Measurements from ENCODE around the gene FAM83D. TPM values are rescaled to one million over a fixed set of nuclear protein-coding genes. Genes with fewer than 3 reads are reported as not detected.

The FAM83D gene
- total and polyA plus RNA-seq, 2 of the 8 experiments (the other 6 are each of a cell fraction or from before 2014, with no cell fraction given), result 60.9 to 62.6 TPM

DNA sequence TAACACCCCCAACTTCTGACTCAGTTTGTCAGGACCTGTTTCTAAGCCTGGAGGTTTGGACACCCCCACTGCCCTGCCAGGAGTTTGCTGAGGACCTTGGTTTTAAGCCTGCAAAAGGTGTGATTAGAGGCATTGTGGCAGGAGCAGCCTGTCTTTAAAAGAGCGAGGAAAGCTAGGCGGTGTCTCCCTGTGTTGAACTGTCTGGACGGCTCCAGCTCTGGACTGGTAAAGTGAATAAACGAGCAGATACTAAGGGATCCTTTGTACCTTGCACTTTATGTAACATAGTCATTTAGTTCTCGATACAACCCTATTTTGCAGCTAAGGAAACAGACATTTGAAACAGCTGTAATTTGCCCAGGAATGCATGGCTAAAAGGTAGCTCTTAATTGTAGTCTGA, 14.4 kb downstream of the FAM83D start:
- H3K27me3 ChIP-seq (replicated peaks in 1 of 4; ENCODE audit: control insufficient read depth in 3 of 4, extremely low read depth in 1 of 4, insufficient read depth in 3 of 4, low read length in 3 of 4), result no peaks in the 10 kb centered on the region
- H3K79me1 ChIP-seq (ENCODE audit: low read depth, low read length), result peaks cover 36% of the 10 kb centered on the region
- ChIA-PET POLR2A (ENCODE audit: partially characterized antibody) (interaction anchor here (0.8 to 7.9 kb wide), 3 partner anchors 9 to 21 kb away, joined by 3 to 57 read pairs (median 6); partner anchors contain the start of genes DHX35 and FAM83D), CTCF (ENCODE audit: partially characterized antibody) (interaction anchor here (0.6 to 2.5 kb wide), 5 partner anchors 12 to 108 kb away, joined by 3 to 10 read pairs (median 5); partner anchors contain the start of gene FAM83D)
- no peak overlapping the region for H3K14ac ChIP-seq (ENCODE audit: insufficient read length)
- TF ChIP-seq, protein P1, sequence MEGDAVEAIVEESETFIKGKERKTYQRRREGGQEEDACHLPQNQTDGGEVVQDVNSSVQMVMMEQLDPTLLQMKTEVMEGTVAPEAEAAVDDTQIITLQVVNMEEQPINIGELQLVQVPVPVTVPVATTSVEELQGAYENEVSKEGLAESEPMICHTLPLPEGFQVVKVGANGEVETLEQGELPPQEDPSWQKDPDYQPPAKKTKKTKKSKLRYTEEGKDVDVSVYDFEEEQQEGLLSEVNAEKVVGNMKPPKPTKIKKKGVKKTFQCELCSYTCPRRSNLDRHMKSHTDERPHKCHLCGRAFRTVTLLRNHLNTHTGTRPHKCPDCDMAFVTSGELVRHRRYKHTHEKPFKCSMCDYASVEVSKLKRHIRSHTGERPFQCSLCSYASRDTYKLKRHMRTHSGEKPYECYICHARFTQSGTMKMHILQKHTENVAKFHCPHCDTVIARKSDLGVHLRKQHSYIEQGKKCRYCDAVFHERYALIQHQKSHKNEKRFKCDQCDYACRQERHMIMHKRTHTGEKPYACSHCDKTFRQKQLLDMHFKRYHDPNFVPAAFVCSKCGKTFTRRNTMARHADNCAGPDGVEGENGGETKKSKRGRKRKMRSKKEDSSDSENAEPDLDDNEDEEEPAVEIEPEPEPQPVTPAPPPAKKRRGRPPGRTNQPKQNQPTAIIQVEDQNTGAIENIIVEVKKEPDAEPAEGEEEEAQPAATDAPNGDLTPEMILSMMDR (IDR thresholded peaks at IDR 0.05; ENCODE audit: control extremely low read depth in 1 of 3, insufficient read depth in 1 of 3, low read depth in 1 of 3, low read length in 3 of 3), result no peak
- no peak for TF ChIP-seq EZH2 (IDR thresholded peaks at IDR 0.05; ENCODE audit: low read depth, low read length, severe bottlenecking)
- TF ChIP-seq SAP30 (IDR thresholded peaks at IDR 0.05; ENCODE audit: insufficient read depth, insufficient replicate concordance, low read length), result no peak
- TF ChIP-seq KDM1A (IDR thresholded peaks at IDR 0.05; ENCODE audit: borderline replicate concordance, low read length), result no peak
- no peak for TF ChIP-seq RNF2 (IDR thresholded peaks at IDR 0.05; ENCODE audit: borderline replicate concordance, low read depth, low read length, missing control alignments, poor library complexity, severe bottlenecking)
- no peak for TF ChIP-seq BACH1 (IDR thresholded peaks at IDR 0.05; ENCODE audit: low read length)
- no peak for TF ChIP-seq EGR1 (IDR thresholded peaks at IDR 0.05; ENCODE audit: borderline replicate concordance, low read depth, low read length)
- no peak for TF ChIP-seq CTBP2 (IDR thresholded peaks at IDR 0.05; ENCODE audit: borderline replicate concordance, insufficient read depth, insufficient read length, low read length)
- TF ChIP-seq SP1 (IDR thresholded peaks at IDR 0.05; ENCODE audit: low read depth, low read length), result no peak
- no peak for TF ChIP-seq CREB1 (IDR thresholded peaks at IDR 0.05)
- peaks cover 15 to 33% of the 10 kb centered on the region in 2 experiments for H4K20me1 ChIP-seq (replicated peaks in 1 of 2; ENCODE audit: control insufficient read depth in 1 of 2, insufficient read depth in 2 of 2, low read length in 2 of 2)
- H3K79me2 ChIP-seq (ENCODE audit: control insufficient read depth in 1 of 2, insufficient read depth in 2 of 2, low read length in 2 of 2), result peaks cover 15 to 59% of the 10 kb centered on the region in 2 experiments
- 98% methylated on average over 5 of the region's 5 CpGs; no CpG with 5 or more reads in 1 of the 2 experiments for WGBS, 2 experiments (ENCODE audit: extremely low coverage in 1 of 2, insufficient coverage in 1 of 2, insufficient read length in 1 of 2, insufficient replicate concordance in 2 of 2, low coverage in 1 of 2, low lambda C conversion rate in 2 of 2, missing lambda C conversion rate in 1 of 2)
- H3K27ac ChIP-seq (ENCODE audit: low read depth, low read length), result no peak overlapping the region
- no peak overlapping the region for H2BK12ac ChIP-seq (ENCODE audit: low read depth, low read length)
- no peak overlapping the region for H4K8ac ChIP-seq (ENCODE audit: extremely low read depth, insufficient read depth, low read length)
- no peak overlapping the region for H2BK15ac ChIP-seq (ENCODE audit: low read length)
- no peak overlapping the region for H4K91ac ChIP-seq (replicated peaks; ENCODE audit: insufficient read length, low read length)
- no peak overlapping the region for H2BK5ac ChIP-seq (ENCODE audit: low read depth, low read length)
- H2BK120ac ChIP-seq (replicated peaks; ENCODE audit: low read depth, low read length), result no peak overlapping the region
- no peak overlapping the region for H2BK20ac ChIP-seq (ENCODE audit: low read length)
- no peak overlapping the region for H3K4me2 ChIP-seq (ENCODE audit: insufficient read depth in 1 of 2, low read depth in 2 of 2, low read length in 2 of 2)
- H3K56ac ChIP-seq (replicated peaks; ENCODE audit: insufficient read length, low read depth, low read length), result no peak overlapping the region
- FAIRE-seq (no peak), DNase-seq (ENCODE audit: low read depth in 1 of 2, low spot score in 2 of 2) (no peak)
- H4K5ac ChIP-seq (ENCODE audit: insufficient read length, low read depth, low read length), result no peak overlapping the region
- H3K9ac ChIP-seq (replicated peaks in 1 of 4; ENCODE audit: extremely low read depth in 1 of 4, low read depth in 3 of 4, low read length in 3 of 4), result no peak overlapping the region
- H3K4me3 ChIP-seq (ENCODE audit: extremely low read depth in 1 of 4, insufficient read depth in 2 of 4, low read depth in 3 of 4, low read length in 4 of 4), result no peak overlapping the region
- no peak overlapping the region for H3K18ac ChIP-seq (ENCODE audit: extremely low read depth, low read length)
- H3K36me3 ChIP-seq (ENCODE audit: control insufficient read depth in 2 of 4, insufficient read depth in 4 of 4, low read length in 3 of 4), result peaks cover 7 to 55% (median 30%) of the 10 kb centered on the region in 4 experiments; a peak in 6 of 8 replicates
- H3K23me2 ChIP-seq (ENCODE audit: low read depth, low read length), result no peaks in the 10 kb centered on the region
- H3K4me1 ChIP-seq (replicated peaks in 1 of 4; ENCODE audit: control insufficient read depth in 3 of 4, insufficient read depth in 4 of 4, low read length in 3 of 4), result peaks cover 0 to 6% (median 0%) of the 10 kb centered on the region in 4 experiments; a peak in 2 of 7 replicates
- no peak overlapping the region for H3K4ac ChIP-seq (replicated peaks; ENCODE audit: insufficient read length, low read depth, low read length)
- H3K23ac ChIP-seq (ENCODE audit: insufficient read length), result no peak overlapping the region
- H3K9me3 ChIP-seq (ENCODE audit: insufficient read depth in 2 of 2, low read depth in 1 of 2, low read length in 1 of 2), result no peaks in the 10 kb centered on the region
- H2AK5ac ChIP-seq (ENCODE audit: low read depth, low read length), result no peak overlapping the region
- no peak overlapping the region for H2AFZ ChIP-seq (ENCODE audit: low read length)
